GM23248 (cell line): ENCODE measurements around the gene PTPRU.

Experiments
- EZH2 ChIP-seq: fragments of 200-600 bp; sonication (generic); IDR thresholded peaks from 2 replicates; pipeline ENCODE4 v1.6.1; 2018; ENCODE audit warnings: antibody characterized with exemption, mild to moderate bottlenecking; ENCODE audit not compliant: insufficient read depth, poor library complexity, severe bottlenecking
- EZH2phosphoT487 ChIP-seq: fragments of 200-600 bp; sonication (generic); IDR thresholded peaks from 2 replicates; pipeline ENCODE4 v1.6.1; 2018; ENCODE audit warnings: antibody characterized with exemption, moderate library complexity, mild to moderate bottlenecking, low read depth; ENCODE audit not compliant: insufficient read depth

GRCh38 chr1:29333008-29333407 is 96.7 kb downstream of the PTPRU start:
- TF ChIP-seq EZH2, result no peak
- TF ChIP-seq EZH2phosphoT487, result no peak
